MCF 10A (cell line): ENCODE data around the gene APOB. TPM values are rescaled to one million over a fixed set of nuclear protein-coding genes. Genes with fewer than 3 reads are reported as not detected.

Experiments used
- BruUV-seq: library from RNA; stranded (reverse); fragments of 400-500 nt; replicated peaks from 2 replicates; lab custom pipeline; 2021; lab: Mats Ljungman, UMichigan
- CTCF ChIA-PET: fragments of 300-600 bp; sonication (Branson Sonifier 250); formaldehyde crosslinking; extraction: SDS; loops from one replicate; lab custom pipeline; 2021; ENCODE audit warnings: antibody characterized with exemption, inconsistent platforms; lab: Yijun Ruan, JAX
- POLR2A ChIA-PET: fragments of 300-600, 350-650 bp; sonication (Branson Sonifier 250); formaldehyde crosslinking; extraction: SDS; loops from one replicate; lab custom pipeline; 2020; ENCODE audit warnings: antibody characterized with exemption, inconsistent platforms; lab: Yijun Ruan, JAX
- DNase-seq: peaks from one replicate; pipeline ENCODE4 v3.0.0-alpha.2; 2018; ENCODE audit not compliant: unreplicated experiment
- H3K27ac Mint-ChIP-seq: one replicate; pipeline ENCODE4 v1.8.0; 2022; ENCODE audit warnings: mild to moderate bottlenecking, low read depth, mixed read lengths; ENCODE audit not compliant: unreplicated experiment
- H3K27me3 Mint-ChIP-seq: one replicate; pipeline ENCODE4 v1.8.0; 2022; ENCODE audit warnings: mixed read lengths; ENCODE audit not compliant: insufficient read depth, unreplicated experiment
- H3K36me3 Mint-ChIP-seq: one replicate; pipeline ENCODE4 v1.8.0; 2022; ENCODE audit warnings: mild to moderate bottlenecking, moderate library complexity, mixed read lengths; ENCODE audit not compliant: insufficient read depth, unreplicated experiment
- H3K4me1 Mint-ChIP-seq: one replicate; pipeline ENCODE4 v1.8.0; 2022; ENCODE audit warnings: mixed read lengths; ENCODE audit not compliant: insufficient read depth, unreplicated experiment
- H3K4me3 Mint-ChIP-seq: one replicate; pipeline ENCODE4 v1.8.0; 2022; ENCODE audit warnings: mild to moderate bottlenecking, moderate library complexity, mixed read lengths; ENCODE audit not compliant: unreplicated experiment
- H3K9me3 Mint-ChIP-seq: one replicate; pipeline ENCODE4 v1.8.0; 2022; ENCODE audit warnings: mixed read lengths; ENCODE audit not compliant: unreplicated experiment
- intact Hi-C: fragments of 100-400 bp; cut with micrococcal nuclease; formaldehyde crosslinking; loops from 2 replicates; pipeline ENCODE4 v1.14.1; 2022
- total RNA-seq: library from RNA; stranded (reverse); gene quantifications from 2 replicates; pipeline ENCODE4 v1.2.3, GENCODE V29; 2022
- TF ChIP-seq, protein P1 (sequence below): fragments of 200-600 bp; IDR thresholded peaks from one replicate; pipeline ENCODE4 v1.8.0; 2022; ENCODE audit warnings: antibody characterized with exemption, mild to moderate bottlenecking; ENCODE audit not compliant: unreplicated experiment

APOB gene
- total RNA-seq, 1 experiment from 2014 or later = not detected

DNA sequence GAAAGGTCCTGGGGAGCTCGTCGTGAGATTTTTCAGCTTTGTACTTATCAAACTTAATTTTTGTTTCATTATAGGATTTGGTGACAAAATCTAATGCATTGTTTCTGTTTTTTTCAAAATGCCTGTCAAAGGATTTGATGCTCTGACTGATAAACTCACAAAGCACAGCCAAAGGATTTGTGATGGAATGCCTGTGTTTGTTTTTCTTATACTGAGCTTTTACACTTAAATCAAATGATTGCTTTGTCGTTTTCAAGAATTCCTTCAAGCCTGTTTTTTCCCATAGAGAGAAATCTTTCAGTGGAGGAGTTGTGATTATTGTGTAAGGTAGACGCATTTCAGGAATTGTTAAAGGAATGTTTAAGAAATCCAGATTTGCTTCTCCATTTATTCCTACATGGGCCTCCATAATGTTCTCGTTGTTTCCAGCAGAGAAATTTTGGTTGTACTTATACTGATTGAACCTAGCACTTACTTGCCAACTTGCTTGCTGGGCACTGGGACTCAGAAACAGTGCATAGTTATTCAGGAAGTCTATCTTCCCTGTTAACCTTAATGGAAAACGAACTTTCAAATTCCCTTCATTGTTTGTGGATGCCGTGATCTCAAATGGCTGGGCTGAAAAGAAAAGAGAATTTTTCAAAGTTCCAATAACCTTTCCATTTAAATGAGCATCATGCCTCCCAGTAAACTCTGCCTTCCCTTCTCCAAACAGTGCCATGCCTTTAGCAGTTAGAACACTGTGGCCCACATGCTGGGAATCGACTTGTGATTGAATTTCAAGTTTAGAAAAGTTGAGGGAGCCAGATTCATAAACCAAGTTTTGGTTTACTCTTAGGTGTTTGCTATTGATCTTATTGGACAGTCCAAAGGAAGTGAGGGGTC, 36.5 kb downstream of the APOB start:
- DNase-seq = no peak
- H3K4me3 Mint-ChIP-seq = no peak overlapping the region
- no peaks in the 10 kb centered on the region for H3K36me3 Mint-ChIP-seq
- no peaks in the 10 kb centered on the region for H3K4me1 Mint-ChIP-seq
- H3K9me3 Mint-ChIP-seq = no peaks in the 10 kb centered on the region
- POLR2A ChIA-PET = no interaction called here
- no TSS peak for BruUV-seq
- H3K27me3 Mint-ChIP-seq = peaks cover 78% of the 10 kb centered on the region
- no peak overlapping the region for H3K27ac Mint-ChIP-seq
- TF ChIP-seq, protein P1, sequence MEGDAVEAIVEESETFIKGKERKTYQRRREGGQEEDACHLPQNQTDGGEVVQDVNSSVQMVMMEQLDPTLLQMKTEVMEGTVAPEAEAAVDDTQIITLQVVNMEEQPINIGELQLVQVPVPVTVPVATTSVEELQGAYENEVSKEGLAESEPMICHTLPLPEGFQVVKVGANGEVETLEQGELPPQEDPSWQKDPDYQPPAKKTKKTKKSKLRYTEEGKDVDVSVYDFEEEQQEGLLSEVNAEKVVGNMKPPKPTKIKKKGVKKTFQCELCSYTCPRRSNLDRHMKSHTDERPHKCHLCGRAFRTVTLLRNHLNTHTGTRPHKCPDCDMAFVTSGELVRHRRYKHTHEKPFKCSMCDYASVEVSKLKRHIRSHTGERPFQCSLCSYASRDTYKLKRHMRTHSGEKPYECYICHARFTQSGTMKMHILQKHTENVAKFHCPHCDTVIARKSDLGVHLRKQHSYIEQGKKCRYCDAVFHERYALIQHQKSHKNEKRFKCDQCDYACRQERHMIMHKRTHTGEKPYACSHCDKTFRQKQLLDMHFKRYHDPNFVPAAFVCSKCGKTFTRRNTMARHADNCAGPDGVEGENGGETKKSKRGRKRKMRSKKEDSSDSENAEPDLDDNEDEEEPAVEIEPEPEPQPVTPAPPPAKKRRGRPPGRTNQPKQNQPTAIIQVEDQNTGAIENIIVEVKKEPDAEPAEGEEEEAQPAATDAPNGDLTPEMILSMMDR = no peak
- CTCF ChIA-PET = interaction anchor here (1.5 to 1.7 kb wide), 2 partner anchors 44 to 346 kb away, joined by 4 to 6 read pairs; no protein-coding TSS in a partner anchor
- intact Hi-C loops = no loop called here

GRCh38 chr2:21006423-21007128, 37.3 kb downstream of the APOB start:
- TF ChIP-seq, protein P1 = no peak
- H3K36me3 Mint-ChIP-seq = no peaks in the 10 kb centered on the region
- BruUV-seq = no TSS peak

GRCh38 chr2:21005700-21006422, 38.0 kb downstream of the APOB start:
- Mint-ChIP-seq H3K4me3 (no peak overlapping the region), H3K4me1 (no peaks in the 10 kb centered on the region), H3K36me3 (no peaks in the 10 kb centered on the region), H3K9me3 (no peaks in the 10 kb centered on the region), H3K27me3 (peaks cover 72% of the 10 kb centered on the region), H3K27ac (no peak overlapping the region)
- TF ChIP-seq, protein P1 = no peak
- no TSS peak for BruUV-seq
- POLR2A ChIA-PET = no interaction called here
- CTCF ChIA-PET = interaction anchor here (0.6 to 1.7 kb wide), 2 partner anchors 43 to 333 kb away, joined by 3 to 6 read pairs; no protein-coding TSS in a partner anchor
- intact Hi-C loops = no loop called here
- DNase-seq = no peak

More at GRCh38 chr2:21006423-21007128, 37.3 kb downstream of the APOB start:
- no peak for DNase-seq
- Mint-ChIP-seq H3K27me3 (peaks cover 78% of the 10 kb centered on the region), H3K4me1 (no peaks in the 10 kb centered on the region), H3K27ac (no peak overlapping the region), H3K4me3 (no peak overlapping the region), H3K9me3 (no peaks in the 10 kb centered on the region)
- intact Hi-C loops = no loop called here
- ChIA-PET POLR2A (no interaction called here), CTCF (interaction anchor here (1.7 kb wide), 1 partner anchor 44 kb away, joined by 6 read pairs; no protein-coding TSS in a partner anchor)
